ENCODE results near the gene BTBD2. TPM values are rescaled to one million over a fixed set of nuclear protein-coding genes. Genes with fewer than 3 reads are reported as not detected.

The BTBD2 gene
- total and polyA plus RNA-seq, 2 of the 13 experiments (the other 11 are each of a cell fraction or from before 2014, with no cell fraction given), result 28.1 to 45.3 TPM

- no peak for TF ChIP-seq HMGXB3 (CRISPR knock-in tag; IDR thresholded peaks at IDR 0.05; ENCODE audit: borderline replicate concordance)
- TF ChIP-seq FIP1L1 (IDR thresholded peaks at IDR 0.05; ENCODE audit: borderline replicate concordance, insufficient read depth, low read depth, low read length), result no peak
These were observed 35.3 kb downstream of the BTBD2 start (continued) for GRCh38 chr19:1980091-1980808.

GRCh38 chr19:1979642-1980041 is 35.9 kb downstream of the BTBD2 start:
- Histone ChIP-seq H4K20me1 (ENCODE audit: insufficient read depth, low read length) (no peaks in the 10 kb centered on the region), H3K79me2 (ENCODE audit: insufficient read depth, low read length) (no peaks in the 10 kb centered on the region), H3K36me3 (replicated peaks in 1 of 2; ENCODE audit: control insufficient read depth in 1 of 2, insufficient read depth in 2 of 2, low read length in 2 of 2) (peaks cover 15 to 38% of the 10 kb centered on the region in 2 experiments; a peak in 4 of 5 replicates), H3K4me2 (ENCODE audit: low read depth, low read length) (no peak overlapping the region), H2AFZ (ENCODE audit: low read length) (no peak overlapping the region), H3K9me3 (ENCODE audit: low read length) (no peaks in the 10 kb centered on the region), H3K4me3 (replicated peaks in 1 of 3; ENCODE audit: insufficient read depth in 1 of 3, low read depth in 2 of 3, low read length in 3 of 3) (no peak overlapping the region), H3K4me1 (ENCODE audit: insufficient read depth, low read length) (no peaks in the 10 kb centered on the region), H3K27me3 (ENCODE audit: control insufficient read depth in 1 of 2, insufficient read depth in 2 of 2, low read length in 2 of 2) (no peaks in the 10 kb centered on the region), H3K9ac (ENCODE audit: insufficient read depth, low read depth, low read length) (no peak overlapping the region), H3K27ac (ENCODE audit: extremely low read length, insufficient read depth, low read length) (no peak overlapping the region)
- no TSS peak for BruUV-seq (replicated peaks)
- intact Hi-C loops (cut with micrococcal nuclease; ENCODE audit: unreplicated experiment) (no loop called here), in situ Hi-C loops (cut with HindIII; ENCODE audit: extremely low pct_ligation_motif_present, low pct_unique_long_range_greater_than_20kb) (no loop called here)
- DNase-seq (ENCODE audit: low spot score) (no peak), ATAC-seq (no peak), FAIRE-seq (no peak)
- ChIA-PET CTCF (ENCODE audit: low intra/inter-chr PET ratio, low total read pairs) (no interaction called here), POLR2A (no interaction called here)
- 97% methylated on average over 13 of the region's 28 CpGs for WGBS (ENCODE audit: low lambda C conversion rate)
- no peak for TF ChIP-seq ZZZ3 (CRISPR knock-in tag; IDR thresholded peaks at IDR 0.05; ENCODE audit: borderline replicate concordance)
- TF ChIP-seq ZNF124 (CRISPR knock-in tag; IDR thresholded peaks at IDR 0.05), result no peak
- no peak for TF ChIP-seq ZMYM3 (CRISPR knock-in tag; IDR thresholded peaks at IDR 0.05)
- TF ChIP-seq CBX1 (IDR thresholded peaks at IDR 0.05; ENCODE audit: low read depth), result no peak
- no peak for TF ChIP-seq FUBP1 (CRISPR knock-in tag; IDR thresholded peaks at IDR 0.05; ENCODE audit: borderline replicate concordance)

All from HepG2 (cell line).